NCI-H2196 (cell line): ENCODE data around the gene UIMC1.
A peak's percentile ranks its signal among the peaks of the same experiment; 100 is the strongest.

Source experiments
- DNase-seq: peaks from one replicate; lab custom pipeline; 2025; ENCODE audit not compliant: unreplicated experiment; lab: John Stamatoyannopoulos, UW

The UIMC1 gene

GRCh38 chr5:176955895-176956294, 50.7 kb downstream of the UIMC1 start:
- no peak for DNase-seq

GRCh38 chr5:176954050-176954449, 52.5 kb downstream of the UIMC1 start:
- DNase-seq: no peak

- DNase-seq: no peak
Measured at GRCh38 chr5:176952531-176953193, 53.9 kb downstream of the UIMC1 start.

GRCh38 chr5:176948458-176948857, 58.1 kb downstream of the UIMC1 start:
- DNase-seq: no peak

- no peak for DNase-seq
Measured at GRCh38 chr5:176947847-176948246, 58.7 kb downstream of the UIMC1 start.

DNA sequence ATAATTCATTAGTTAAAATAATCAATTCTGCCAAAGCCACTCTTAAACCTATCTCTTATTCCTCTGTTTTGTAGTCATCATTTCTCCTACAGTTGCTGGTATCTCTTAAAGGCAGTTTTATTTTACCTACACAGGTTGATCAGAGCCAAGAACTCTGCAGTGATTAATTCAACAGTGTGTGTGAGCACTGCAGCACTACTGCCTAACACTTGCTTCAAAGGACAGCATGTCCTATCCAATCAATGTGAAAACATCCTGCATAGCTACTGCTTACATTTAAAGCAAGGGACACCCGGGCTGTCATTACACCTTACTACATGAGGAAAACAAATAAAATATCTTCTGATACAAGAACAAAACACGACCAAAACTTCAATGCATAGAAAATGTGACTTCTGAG, 62.3 kb downstream of the UIMC1 start:
- DNase-seq: no peak

- no peak for DNase-seq
Measured at GRCh38 chr5:176943816-176944215, 62.8 kb downstream of the UIMC1 start.

DNA sequence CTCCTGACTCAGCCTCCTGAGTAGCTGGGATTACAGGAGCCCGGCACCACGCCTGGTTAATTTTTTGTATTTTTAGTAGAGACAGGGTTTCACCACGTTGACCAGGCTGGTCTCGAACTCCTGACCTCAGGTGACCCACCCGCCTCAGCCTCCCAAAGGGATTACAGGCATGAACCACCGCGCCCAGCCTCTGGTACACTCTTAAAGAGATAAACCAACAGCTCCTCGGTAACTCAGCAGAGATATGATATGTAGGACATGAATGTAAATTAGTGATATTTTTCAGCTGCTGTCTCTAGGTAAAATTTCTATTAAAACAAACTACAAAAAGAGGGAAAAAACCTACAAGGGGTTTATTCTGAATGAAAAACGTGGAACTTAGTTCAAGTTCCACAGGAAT, 64.6 kb downstream of the UIMC1 start:
- DNase-seq: no peak

DNA sequence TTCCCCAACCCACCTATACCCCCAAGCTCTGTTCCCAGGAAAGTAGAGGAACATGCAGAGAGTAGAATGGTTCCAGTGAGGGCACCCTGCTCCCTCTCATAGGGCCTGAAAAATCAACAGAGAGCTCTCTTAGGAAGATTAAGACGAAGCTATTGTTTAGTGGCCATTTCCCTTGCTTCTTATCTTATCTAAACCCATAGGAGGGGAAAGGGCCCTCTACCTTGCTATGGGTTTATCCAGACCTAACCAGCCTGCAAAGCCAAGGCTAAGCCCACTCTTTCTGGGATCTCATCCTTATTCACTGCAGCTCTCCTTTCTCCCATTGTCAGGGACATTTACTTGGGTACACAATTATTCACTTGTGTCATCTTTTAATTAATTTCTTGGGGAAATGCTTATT, 68.1 kb downstream of the UIMC1 start:
- no peak for DNase-seq

DNA sequence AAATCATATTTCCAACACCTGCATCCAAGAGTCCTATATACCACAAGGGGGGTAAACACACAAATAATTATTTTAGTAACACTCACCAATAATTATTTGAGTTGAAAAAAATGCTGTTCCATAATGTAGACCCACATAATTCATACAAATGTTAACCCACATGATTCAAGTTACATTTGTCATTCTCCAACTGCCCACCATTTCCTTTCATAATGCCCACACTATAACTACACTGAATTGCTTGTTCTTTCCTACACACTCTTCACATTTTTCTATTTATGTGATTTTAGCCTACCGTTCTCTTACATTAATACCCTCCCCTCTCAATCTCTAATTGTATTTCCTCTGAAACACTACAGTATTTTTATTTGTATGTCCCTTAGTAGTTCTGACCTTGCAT, 71.6 kb downstream of the UIMC1 start:
- no peak for DNase-seq

GRCh38 chr5:176934309-176934930, 72.2 kb downstream of the UIMC1 start:
- DNase-seq: no peak

GRCh38 chr5:176929654-176930053, 76.9 kb downstream of the UIMC1 start:
- no peak for DNase-seq

GRCh38 chr5:176927562-176927961, 79.0 kb downstream of the UIMC1 start:
- no peak for DNase-seq

- no peak for DNase-seq
Measured at GRCh38 chr5:176922817-176923216, 83.8 kb downstream of the UIMC1 start.

DNA sequence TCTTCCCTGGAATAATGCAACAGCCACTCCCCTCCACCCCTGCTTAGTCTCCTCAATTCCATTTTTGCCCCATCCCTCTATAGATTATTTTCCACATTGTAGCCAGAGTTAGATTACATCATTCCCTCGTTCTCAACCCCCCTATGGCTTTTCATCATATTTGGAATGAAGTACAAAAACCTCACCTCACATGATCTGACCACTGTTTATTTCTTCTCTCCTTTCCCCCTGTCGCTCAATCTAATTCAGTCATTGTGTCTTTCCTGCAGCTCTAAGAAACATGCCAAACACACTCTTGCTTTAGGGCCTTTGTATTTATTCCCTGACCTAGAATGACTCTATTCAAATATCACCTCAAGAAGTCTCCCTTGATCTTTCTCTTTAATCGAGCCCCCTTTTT, 84.9 kb downstream of the UIMC1 start:
- no peak for DNase-seq

GRCh38 chr5:176918613-176919012, 88.0 kb downstream of the UIMC1 start:
- no peak for DNase-seq

GRCh38 chr5:176916337-176916736, 90.2 kb downstream of the UIMC1 start:
- peak; percentile 62 for DNase-seq

GRCh38 chr5:176915906-176916305, 90.7 kb downstream of the UIMC1 start:
- DNase-seq: no peak

DNA sequence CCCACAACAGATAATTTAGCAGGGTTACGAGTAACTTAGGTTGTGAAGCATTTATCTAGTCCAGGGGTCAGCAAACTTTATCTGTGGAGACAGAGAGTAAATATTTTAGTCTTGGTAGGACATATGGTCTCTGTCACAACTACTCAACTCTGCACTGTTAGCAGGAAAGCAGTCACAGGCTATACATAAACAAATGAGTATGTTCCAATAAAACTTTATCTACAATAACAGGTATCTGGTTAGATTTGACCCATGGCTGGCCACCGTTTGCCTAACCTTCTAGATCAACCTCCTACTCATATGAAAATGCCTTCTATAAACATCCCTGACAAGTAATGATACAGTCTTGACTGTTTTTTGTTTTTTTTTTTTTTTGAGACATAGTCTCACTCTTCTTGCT, 94.5 kb downstream of the UIMC1 start:
- DNase-seq: no peak

DNA sequence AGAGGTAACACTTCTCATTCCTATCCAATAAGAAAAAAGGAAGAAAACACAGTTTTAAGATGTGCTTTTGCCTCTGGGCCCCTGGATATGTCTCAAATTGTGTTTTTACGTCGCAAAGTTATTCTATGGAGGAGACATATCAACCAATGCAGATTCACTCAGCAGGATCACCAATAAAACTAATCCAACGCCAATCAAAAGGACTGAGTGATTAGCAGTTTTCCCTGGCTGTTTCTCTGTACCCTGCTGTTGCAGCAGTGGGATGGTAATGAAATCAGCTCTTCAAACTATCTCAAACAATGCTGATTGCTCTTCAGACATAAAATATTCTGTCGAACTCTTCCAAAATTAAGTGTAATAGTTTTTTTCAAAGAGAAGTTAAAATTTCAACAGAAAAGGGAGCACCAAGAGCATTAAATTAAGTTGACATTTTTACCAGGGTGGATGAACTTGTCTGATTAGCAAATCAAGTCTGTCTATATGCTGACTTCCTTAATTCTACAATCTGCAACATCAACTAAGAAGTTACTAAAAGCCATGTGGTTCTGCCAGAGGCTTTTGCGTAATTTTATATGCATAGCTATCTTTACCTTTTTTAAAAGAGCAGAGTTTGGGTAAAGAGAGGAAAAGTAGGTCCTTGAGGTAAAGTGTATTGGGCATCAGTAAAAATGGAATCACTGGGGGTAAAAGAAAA, 97.8 kb downstream of the UIMC1 start:
- no peak for DNase-seq

DNA sequence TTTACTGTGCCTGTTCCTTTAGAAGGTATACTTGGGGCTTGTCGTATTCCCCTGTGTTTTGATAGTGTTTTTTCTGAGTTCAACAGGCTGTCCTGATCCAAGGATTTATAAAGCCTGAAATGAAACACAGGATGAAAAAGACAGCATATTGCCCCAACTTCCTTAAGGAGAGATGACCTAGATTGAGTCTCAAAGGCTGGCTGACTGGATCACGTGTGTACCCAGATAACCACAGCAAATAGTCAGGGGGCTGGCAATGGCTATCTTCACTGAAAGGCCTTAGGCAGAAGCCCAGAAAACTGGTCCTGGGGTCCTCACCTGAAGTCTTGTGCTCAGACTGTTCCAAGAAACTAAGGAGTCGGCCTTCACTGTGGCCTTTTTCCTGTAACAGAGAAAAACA, 99.8 kb downstream of the UIMC1 start:
- DNase-seq: no peak

GRCh38 chr5:176906126-176906525, 100.5 kb downstream of the UIMC1 start:
- DNase-seq: no peak
